ENCODE measurements around the gene KIF6. TPM values are rescaled to one million over a fixed set of nuclear protein-coding genes. Genes with fewer than 3 reads are reported as not detected.

Gene KIF6
- total RNA-seq, 1 experiment from 2014 or later: not detected

GRCh38 chr6:39507331-39507998, 217.7 kb downstream of the KIF6 start:
- RAD21 ChIA-PET (ENCODE audit: low non-redundant PET in 1 of 2, low total read pairs in 2 of 2, uncharacterized antibody in 2 of 2, unreplicated experiment in 2 of 2): no interaction called here

More at GRCh38 chr6:39507331-39507998, 217.7 kb downstream of the KIF6 start:
- Histone ChIP-seq H3K9me2 (ENCODE audit: insufficient read depth) (no peaks in the 10 kb centered on the region), H3K4me2 (ENCODE audit: low read length) (no peak overlapping the region), H4K20me1 (ENCODE audit: insufficient read depth) (no peaks in the 10 kb centered on the region), H3K4me3 (replicated peaks in 1 of 2; ENCODE audit: low read depth in 1 of 2, low read length in 2 of 2) (no peak overlapping the region), H3K4me1 (ENCODE audit: control insufficient read depth in 1 of 2, insufficient read depth in 2 of 2, low read length in 2 of 2) (no peaks in the 10 kb centered on the region), H2AFZ (ENCODE audit: low read depth, low read length, poor library complexity, severe bottlenecking) (no peak overlapping the region), H3K9ac (ENCODE audit: low read length) (no peak overlapping the region), H3K36me3 (ENCODE audit: control insufficient read depth in 1 of 2, insufficient read depth in 2 of 2, low read length in 2 of 2) (no peaks in the 10 kb centered on the region), H3K27ac (ENCODE audit: low read depth, low read length) (no peak overlapping the region), H3K9me3 (ENCODE audit: control insufficient read depth in 1 of 2, insufficient read depth in 1 of 2, low read depth in 1 of 2, low read length in 2 of 2) (no peaks in the 10 kb centered on the region), H3K79me2 (ENCODE audit: insufficient read depth, low read length) (no peaks in the 10 kb centered on the region), H3K27me3 (ENCODE audit: insufficient read depth, low read length) (peaks cover 6% of the 10 kb centered on the region; the same call in 1 of the 2 replicates)
- ChIA-PET POLR2A (no interaction called here), CTCF (no interaction called here)
- DNase-seq (ENCODE audit: low read depth, low spot score): no peak
- BruUV-seq (replicated peaks): no TSS peak
- ATAC-seq: no peak
- intact Hi-C loops (cut with micrococcal nuclease): no loop called here
- no peak for TF ChIP-seq ZFX (IDR thresholded peaks at IDR 0.05)
- TF ChIP-seq CTCF (IDR thresholded peaks at IDR 0.05 in 2 of 3, conservative IDR thresholded peaks at IDR 0.05 in 1 of 3; ENCODE audit: borderline replicate concordance in 1 of 3, insufficient read depth in 1 of 3, low read depth in 2 of 3, low read length in 2 of 3): no peak
- no peak for TF ChIP-seq ZNF274 (IDR thresholded peaks at IDR 0.05; ENCODE audit: low read depth, low read length)
- TF ChIP-seq REST (IDR thresholded peaks at IDR 0.05; ENCODE audit: low read depth): no peak
- no peak for TF ChIP-seq TCF7L2 (IDR thresholded peaks at IDR 0.05; ENCODE audit: borderline replicate concordance, extremely low read depth, insufficient read depth, insufficient read length)
- no peak for TF ChIP-seq RAD21 (IDR thresholded peaks at IDR 0.05; ENCODE audit: low read depth)
- no peak for TF ChIP-seq ZBTB33 (IDR thresholded peaks at IDR 0.05; ENCODE audit: extremely low read depth, insufficient replicate concordance, low read length)
- TF ChIP-seq, protein P1, sequence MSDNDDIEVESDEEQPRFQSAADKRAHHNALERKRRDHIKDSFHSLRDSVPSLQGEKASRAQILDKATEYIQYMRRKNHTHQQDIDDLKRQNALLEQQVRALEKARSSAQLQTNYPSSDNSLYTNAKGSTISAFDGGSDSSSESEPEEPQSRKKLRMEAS (IDR thresholded peaks at IDR 0.05): no peak
- TF ChIP-seq ELF1 (IDR thresholded peaks at IDR 0.05; ENCODE audit: borderline replicate concordance, low read depth): no peak
- TF ChIP-seq SIN3A (IDR thresholded peaks at IDR 0.05; ENCODE audit: low read depth): no peak
- TF ChIP-seq SRF (IDR thresholded peaks at IDR 0.05; ENCODE audit: low read depth): no peak
- TF ChIP-seq CBX3 (IDR thresholded peaks at IDR 0.05; ENCODE audit: low read depth): no peak
- no peak for TF ChIP-seq CEBPB (IDR thresholded peaks at IDR 0.05; ENCODE audit: low read depth)
- TF ChIP-seq POLR2AphosphoS5 (IDR thresholded peaks at IDR 0.05; ENCODE audit: low read depth, low read length): no peak
- TF ChIP-seq EZH2 (IDR thresholded peaks at IDR 0.05): no peak
- TF ChIP-seq, protein P2, sequence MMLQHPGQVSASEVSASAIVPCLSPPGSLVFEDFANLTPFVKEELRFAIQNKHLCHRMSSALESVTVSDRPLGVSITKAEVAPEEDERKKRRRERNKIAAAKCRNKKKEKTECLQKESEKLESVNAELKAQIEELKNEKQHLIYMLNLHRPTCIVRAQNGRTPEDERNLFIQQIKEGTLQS (IDR thresholded peaks at IDR 0.05): no peak
- TF ChIP-seq EGR1 (IDR thresholded peaks at IDR 0.05; ENCODE audit: low read depth): no peak
- TF ChIP-seq EZH2phosphoT487 (IDR thresholded peaks at IDR 0.05; ENCODE audit: borderline replicate concordance): no peak
- TF ChIP-seq YY1 (IDR thresholded peaks at IDR 0.05; ENCODE audit: extremely low read depth, insufficient replicate concordance, low read depth, low read length): no peak
